Pancreas (tissue), 10 donors: ENCODE measurements around the gene SAE1. TPM values are rescaled to one million over a fixed set of nuclear protein-coding genes. Genes with fewer than 3 reads are reported as not detected.

Experiments used
- ATAC-seq, 4 donors: fragments of 200-7000 bp; cut with Tn5 transposase; one replicate each; pipeline versions ENCODE4 v1.8.0 to v1.9.1; 2020; ENCODE audit warnings: mild to moderate bottlenecking in 4 of 4, moderate library complexity in 4 of 4
- DNase-seq, 6 donors: peaks; one replicate each; pipeline ENCODE4 v3.0.0-alpha.2; 2020
- FAIRE-seq: peaks from 2 replicates; lab custom pipeline; 2012; peaks lifted over from hg19 to GRCh38; lab: Jason Lieb, UNC
- H3K27ac ChIP-seq, 4 donors: fragments of 200-600 bp; sonication (generic); 1 replicate in 3 of 4; 2 replicates in 1 of 4; pipeline versions ENCODE4 v1.5.0 to v1.8.0; 2020
- H3K27me3 ChIP-seq, 4 donors: fragments of 200-600 bp; one replicate each; pipeline ENCODE4 v1.8.0; 2021
- H3K36me3 ChIP-seq, 3 donors: fragments of 200-600 bp; sonication (generic) in 1 of 3; one replicate each; pipeline versions ENCODE4 v1.5.0 to v1.8.0; 2020 to 2021
- H3K4me1 ChIP-seq, 3 donors: fragments of 200-600 bp; one replicate each; pipeline ENCODE4 v1.8.0; 2021
- H3K4me3 ChIP-seq, 4 donors: fragments of 200-600 bp; sonication (generic) in 2 of 4; one replicate each; pipeline versions ENCODE4 v1.5.0 to v1.8.0; 2020 to 2021
- H3K9me3 ChIP-seq, 4 donors: fragments of 200-600 bp; one replicate each; pipeline ENCODE4 v1.8.0; 2021
- CTCF ChIP-seq, 4 donors: fragments of 200-600 bp; sonication (generic) in 3 of 4; IDR thresholded peaks; one replicate each; pipeline versions ENCODE4 v1.5.0 to v1.8.0; 2021; ENCODE audit warnings: antibody characterized with exemption in 4 of 4
- WGBS, 2 donors: extraction: QIAGEN DNeasy Blood & Tissue Kit; methylation state at CpG; one replicate each; pipeline ENCODE4 v1.1.7; 2013; 5-methylcytosine and 5-hydroxymethylcytosine counted together
- intact Hi-C, 3 donors: fragments of 100-400 bp; cut with DNase I; formaldehyde crosslinking; loops; one replicate each; pipeline versions ENCODE4 v1.11.1 to v1.14.2; 2022
- polyA plus RNA-seq, 2 donors: library from polyadenylated mRNA; stranded (reverse); fragments of 200-250 nt; gene quantifications; one replicate each; pipeline ENCODE4 v1.2.3, GENCODE V29; 2013
- total RNA-seq, 6 donors: library from RNA; stranded (reverse); fragmentation: NEBNext Ultra II Directional in 4 of 6; extraction: Animal tissue kit (Norgen Biotek cat#: 25700) in 4 of 6; gene quantifications; one replicate each; pipeline versions ENCODE4 v1.2.1 to v1.2.4, GENCODE V29; 2021 to 2023
- donor health status: healthy with polysubstance abuse.
- donor health status: DM: no; HTN: no; CAD: no; lungs with moderate emphysema.
- donor health status: DM: no; HTN: no; CAD: no.
- donor health status: control.
- donor health status: control.
- donor health status: Bipolar disorder and iron deficiency.
- donor health status: DM: yes; HTN: yes; CAD: no.
- donor health status: DM: no; HTN: no; CAD: no.
- donor health status: DM: no; HTN: no; CAD: no.
- donor health status: DM: yes; HTN: yes; CAD: no.

SAE1 gene
- total and polyA plus RNA-seq, 8 donors: 10.0 to 25.8 (median 20.1) TPM

- FAIRE-seq: no peak
- no peak for TF ChIP-seq CTCF (IDR thresholded peaks at IDR 0.05)
- no peaks in the 10 kb centered on the region for H3K27me3 ChIP-seq
- peaks cover 14 to 37% (median 20%) of the 10 kb centered on the region in 3 donors for H3K4me1 ChIP-seq
- peak overlapping the region in 3 of 4 donors; percentile 49 to 100 (median 99) for H3K27ac ChIP-seq
- ATAC-seq: peak; percentile 41 to 63 (median 50)
- H3K4me3 ChIP-seq: no peak overlapping the region
- H3K9me3 ChIP-seq: no peaks in the 10 kb centered on the region
- intact Hi-C loops: no loop called here
- 13 to 14% methylated on average over 9 of the region's 9 CpGs for WGBS, 2 donors
- DNase-seq: peak in 2 of 6 donors; percentile 26 to 49
- H3K36me3 ChIP-seq: no peaks in the 10 kb centered on the region
Observed at GRCh38 chr19:47107202-47107952, 23.3 kb upstream of the SAE1 start.

GRCh38 chr19:47107953-47108746 lies 22.5 kb upstream of the SAE1 start:
- Histone ChIP-seq H3K4me1 (peaks cover 14 to 37% (median 20%) of the 10 kb centered on the region in 3 donors), H3K27me3 (no peaks in the 10 kb centered on the region), H3K36me3 (no peaks in the 10 kb centered on the region), H3K4me3 (no peak overlapping the region), H3K27ac (peak overlapping the region in 3 of 4 donors; percentile 49 to 100 (median 99)), H3K9me3 (no peaks in the 10 kb centered on the region)
- FAIRE-seq (no peak), DNase-seq (no peak), ATAC-seq (no peak)
- 53 to 58% methylated on average over 9 of the region's 9 CpGs for WGBS, 2 donors
- TF ChIP-seq CTCF (IDR thresholded peaks at IDR 0.05): no peak
- intact Hi-C loops: no loop called here

- no peaks in the 10 kb centered on the region for H3K27me3 ChIP-seq
- peak overlapping the region in 2 of 4 donors; percentile 99 to 100 for H3K27ac ChIP-seq
- no peak for FAIRE-seq
- no peak for TF ChIP-seq CTCF (IDR thresholded peaks at IDR 0.05)
- ATAC-seq: no peak
- no peaks in the 10 kb centered on the region for H3K9me3 ChIP-seq
- intact Hi-C loops: no loop called here
- DNase-seq: no peak
- no peak overlapping the region for H3K4me3 ChIP-seq
- peaks cover 14 to 37% (median 20%) of the 10 kb centered on the region in 3 donors for H3K4me1 ChIP-seq
- WGBS, 2 donors: 36 to 37% methylated on average over 2 of the region's 2 CpGs
- no peaks in the 10 kb centered on the region for H3K36me3 ChIP-seq
Observed at GRCh38 chr19:47109177-47109540, 21.5 kb upstream of the SAE1 start.

- H3K27ac ChIP-seq: peak overlapping the region in 2 of 4 donors; percentile 99 to 100
- H3K27me3 ChIP-seq: no peaks in the 10 kb centered on the region
- H3K9me3 ChIP-seq: no peaks in the 10 kb centered on the region
- WGBS, 2 donors: 49 to 53% methylated on average over 15 of the region's 15 CpGs
- no peaks in the 10 kb centered on the region for H3K36me3 ChIP-seq
- intact Hi-C loops: no loop called here
- FAIRE-seq (no peak), DNase-seq (no peak), ATAC-seq (no peak)
- H3K4me3 ChIP-seq: peak overlapping the region in 1 of 4 donors; percentile 95
- H3K4me1 ChIP-seq: peaks cover 14 to 37% (median 20%) of the 10 kb centered on the region in 3 donors
- TF ChIP-seq CTCF (IDR thresholded peaks at IDR 0.05): no peak
Observed at GRCh38 chr19:47109541-47110375, 20.9 kb upstream of the SAE1 start.
